ENCODE data around the gene RSPO4.

DNA sequence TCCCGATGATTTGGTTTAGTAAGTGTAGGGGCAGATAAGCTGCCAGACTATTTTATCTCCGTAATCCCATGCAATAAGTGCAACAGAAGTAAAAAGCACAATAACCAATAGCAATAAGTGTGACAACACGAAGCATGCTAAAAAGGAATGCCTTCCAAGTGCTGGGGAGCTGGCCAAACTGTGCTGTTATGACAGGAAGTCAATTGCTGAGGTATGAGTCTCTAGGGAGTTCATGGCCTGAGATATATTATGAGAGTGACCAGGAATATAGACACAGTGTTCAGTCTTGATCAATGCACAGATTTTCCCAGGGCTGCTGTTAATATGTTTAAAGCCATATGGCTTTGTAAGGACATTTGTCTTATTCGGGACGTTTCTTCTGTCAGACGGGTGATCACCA, 75.4 kb downstream of the RSPO4 start:
- no peak for TF ChIP-seq EZH2 (IDR thresholded peaks at IDR 0.05; ENCODE audit: borderline replicate concordance, low read depth, low read length, severe bottlenecking)
- TF ChIP-seq, protein P1, sequence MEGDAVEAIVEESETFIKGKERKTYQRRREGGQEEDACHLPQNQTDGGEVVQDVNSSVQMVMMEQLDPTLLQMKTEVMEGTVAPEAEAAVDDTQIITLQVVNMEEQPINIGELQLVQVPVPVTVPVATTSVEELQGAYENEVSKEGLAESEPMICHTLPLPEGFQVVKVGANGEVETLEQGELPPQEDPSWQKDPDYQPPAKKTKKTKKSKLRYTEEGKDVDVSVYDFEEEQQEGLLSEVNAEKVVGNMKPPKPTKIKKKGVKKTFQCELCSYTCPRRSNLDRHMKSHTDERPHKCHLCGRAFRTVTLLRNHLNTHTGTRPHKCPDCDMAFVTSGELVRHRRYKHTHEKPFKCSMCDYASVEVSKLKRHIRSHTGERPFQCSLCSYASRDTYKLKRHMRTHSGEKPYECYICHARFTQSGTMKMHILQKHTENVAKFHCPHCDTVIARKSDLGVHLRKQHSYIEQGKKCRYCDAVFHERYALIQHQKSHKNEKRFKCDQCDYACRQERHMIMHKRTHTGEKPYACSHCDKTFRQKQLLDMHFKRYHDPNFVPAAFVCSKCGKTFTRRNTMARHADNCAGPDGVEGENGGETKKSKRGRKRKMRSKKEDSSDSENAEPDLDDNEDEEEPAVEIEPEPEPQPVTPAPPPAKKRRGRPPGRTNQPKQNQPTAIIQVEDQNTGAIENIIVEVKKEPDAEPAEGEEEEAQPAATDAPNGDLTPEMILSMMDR (IDR thresholded peaks at IDR 0.05; ENCODE audit: borderline replicate concordance, extremely low read depth, low read length, poor library complexity, severe bottlenecking): no peak

Measured in DND-41 (cell line).